ENCODE results near the gene DOCK4. TPM values are rescaled to one million over a fixed set of nuclear protein-coding genes. Genes with fewer than 3 reads are reported as not detected.

Gene DOCK4
- total RNA-seq, 4 donors from 2014 or later: 6.4 to 20.5 (median 9.7) TPM

DNA sequence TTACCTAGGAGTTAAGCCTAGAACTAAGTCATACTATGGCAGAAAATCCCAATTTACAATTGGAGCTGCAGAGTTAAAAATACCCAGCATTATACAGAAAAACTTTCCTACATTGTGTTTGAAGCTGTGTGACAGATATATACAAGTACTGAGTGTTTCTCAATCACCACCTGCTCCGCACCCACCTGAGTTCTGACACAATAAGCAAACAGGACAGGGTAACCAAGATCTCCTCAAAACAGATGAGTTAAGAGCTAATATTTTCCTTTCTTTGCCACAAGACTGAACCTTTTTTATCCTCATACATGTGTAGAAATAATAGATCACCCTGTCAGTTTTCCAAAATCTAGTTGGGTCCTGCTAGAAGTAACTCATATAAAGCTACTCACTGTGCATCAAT, 186.3 kb downstream of the DOCK4 start:
- no peak overlapping the region for H3K4me3 ChIP-seq
- no peak for DNase-seq (ENCODE audit: low spot score in 2 of 2)
- no peaks in the 10 kb centered on the region for H3K27me3 ChIP-seq
- peaks cover 7% of the 10 kb centered on the region for H3K4me1 ChIP-seq
- WGBS: 93% methylated on average over 1 of the region's 1 CpG
- TF ChIP-seq POLR2A (IDR thresholded peaks at IDR 0.05) (no peak), POLR2AphosphoS5 (IDR thresholded peaks at IDR 0.05) (no peak), EP300 (IDR thresholded peaks at IDR 0.05) (no peak)
- TF ChIP-seq, protein P1, sequence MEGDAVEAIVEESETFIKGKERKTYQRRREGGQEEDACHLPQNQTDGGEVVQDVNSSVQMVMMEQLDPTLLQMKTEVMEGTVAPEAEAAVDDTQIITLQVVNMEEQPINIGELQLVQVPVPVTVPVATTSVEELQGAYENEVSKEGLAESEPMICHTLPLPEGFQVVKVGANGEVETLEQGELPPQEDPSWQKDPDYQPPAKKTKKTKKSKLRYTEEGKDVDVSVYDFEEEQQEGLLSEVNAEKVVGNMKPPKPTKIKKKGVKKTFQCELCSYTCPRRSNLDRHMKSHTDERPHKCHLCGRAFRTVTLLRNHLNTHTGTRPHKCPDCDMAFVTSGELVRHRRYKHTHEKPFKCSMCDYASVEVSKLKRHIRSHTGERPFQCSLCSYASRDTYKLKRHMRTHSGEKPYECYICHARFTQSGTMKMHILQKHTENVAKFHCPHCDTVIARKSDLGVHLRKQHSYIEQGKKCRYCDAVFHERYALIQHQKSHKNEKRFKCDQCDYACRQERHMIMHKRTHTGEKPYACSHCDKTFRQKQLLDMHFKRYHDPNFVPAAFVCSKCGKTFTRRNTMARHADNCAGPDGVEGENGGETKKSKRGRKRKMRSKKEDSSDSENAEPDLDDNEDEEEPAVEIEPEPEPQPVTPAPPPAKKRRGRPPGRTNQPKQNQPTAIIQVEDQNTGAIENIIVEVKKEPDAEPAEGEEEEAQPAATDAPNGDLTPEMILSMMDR (IDR thresholded peaks at IDR 0.05): no peak
- H3K36me3 ChIP-seq: no peaks in the 10 kb centered on the region
- no peak overlapping the region for H3K27ac ChIP-seq
- H3K9me3 ChIP-seq: no peaks in the 10 kb centered on the region

DNA sequence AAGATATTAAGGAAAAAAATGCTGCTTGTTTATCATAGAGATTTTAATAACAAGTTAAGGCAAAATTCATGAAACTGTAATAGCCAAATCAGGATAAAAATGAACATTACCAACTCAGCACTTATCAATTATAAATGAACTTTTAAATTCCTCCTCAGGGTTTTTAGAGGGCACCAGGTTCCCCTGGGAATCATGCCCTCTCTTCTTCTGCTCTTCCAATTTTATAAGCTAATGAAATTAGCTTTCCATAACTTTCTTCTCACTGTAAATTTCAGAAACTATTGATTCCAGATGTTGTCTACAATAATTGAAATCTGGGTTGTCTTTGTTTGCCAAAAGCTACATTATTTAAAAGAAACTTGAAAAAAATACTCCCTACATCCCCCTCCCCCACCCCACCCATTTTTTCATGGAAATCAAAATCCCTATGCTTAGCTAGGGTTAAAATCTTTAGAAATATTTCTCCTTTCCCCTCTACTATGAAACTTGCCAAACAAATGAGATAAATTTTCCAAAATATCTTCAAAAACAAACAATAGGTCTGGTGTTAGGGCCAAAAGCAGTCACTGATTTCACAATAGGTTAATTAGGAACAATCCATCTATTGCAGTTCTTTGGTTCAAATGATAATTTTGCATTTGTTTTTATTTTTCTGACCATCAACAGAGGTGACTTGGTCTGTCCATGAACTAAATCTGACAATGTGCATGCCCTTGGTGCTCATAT, 187.7 kb downstream of the DOCK4 start:
- TF ChIP-seq EP300 (IDR thresholded peaks at IDR 0.05) (no peak), POLR2AphosphoS5 (IDR thresholded peaks at IDR 0.05) (no peak)
- H3K27ac ChIP-seq: peak overlapping the region; percentile 34
- no peak overlapping the region for H3K4me3 ChIP-seq

DNA sequence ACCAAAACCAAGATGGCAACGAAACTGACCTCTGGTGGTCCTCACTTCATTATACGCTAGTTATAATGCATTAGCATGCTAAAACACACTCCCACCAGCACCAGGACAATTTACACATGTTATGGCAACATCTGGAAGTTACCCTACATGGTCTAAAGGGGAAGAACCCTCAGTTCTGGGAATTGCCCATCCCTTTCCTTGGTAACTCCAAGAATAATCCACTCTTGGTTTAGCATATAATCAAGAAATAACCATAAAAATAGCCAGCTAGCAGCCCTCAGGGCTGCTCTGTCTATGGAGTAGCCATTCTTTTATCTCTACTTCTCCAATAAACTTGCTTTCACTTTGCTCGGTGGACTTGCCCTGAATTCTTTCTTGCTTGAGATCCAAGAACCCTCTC, 191.1 kb downstream of the DOCK4 start:
- H3K4me3 ChIP-seq: no peak overlapping the region
- WGBS: 93% methylated on average over 3 of the region's 3 CpGs
- TF ChIP-seq POLR2A (IDR thresholded peaks at IDR 0.05): no peak
- TF ChIP-seq, protein P1 (IDR thresholded peaks at IDR 0.05): no peak
- TF ChIP-seq EP300 (IDR thresholded peaks at IDR 0.05): no peak
- TF ChIP-seq POLR2AphosphoS5 (IDR thresholded peaks at IDR 0.05): no peak
- no peak for DNase-seq (ENCODE audit: low spot score in 2 of 2)
- H3K27ac ChIP-seq: no peak overlapping the region
- H3K9me3 ChIP-seq: no peaks in the 10 kb centered on the region
- no peaks in the 10 kb centered on the region for H3K36me3 ChIP-seq
- H3K4me1 ChIP-seq: peaks cover 4% of the 10 kb centered on the region
- H3K27me3 ChIP-seq: no peaks in the 10 kb centered on the region

More for the DNA sequence above, 187.7 kb downstream of the DOCK4 start:
- H3K9me3 ChIP-seq: no peaks in the 10 kb centered on the region
- peaks cover 7% of the 10 kb centered on the region for H3K4me1 ChIP-seq
- H3K36me3 ChIP-seq: no peaks in the 10 kb centered on the region
- no peaks in the 10 kb centered on the region for H3K27me3 ChIP-seq
- no peak for DNase-seq (ENCODE audit: low spot score in 2 of 2)

DNA sequence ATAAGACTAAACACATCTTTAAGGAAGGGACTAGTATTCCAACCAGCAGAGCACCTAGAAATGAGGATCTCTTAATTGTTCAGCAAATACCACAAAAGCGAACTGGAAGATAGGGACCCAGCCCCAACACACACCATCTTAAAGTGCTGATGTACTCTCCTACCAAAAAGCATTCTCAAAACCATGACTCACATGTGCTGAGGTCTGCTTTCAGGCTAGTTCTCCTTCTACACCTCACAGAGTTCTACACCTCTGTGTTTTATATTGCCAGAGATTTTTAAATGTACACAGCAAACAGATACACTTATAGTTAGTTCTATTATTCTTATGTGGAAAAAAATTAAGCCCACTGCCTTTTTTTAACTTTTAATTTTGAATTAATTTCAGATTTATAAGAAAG, 191.9 kb downstream of the DOCK4 start:
- H3K9me3 ChIP-seq: no peaks in the 10 kb centered on the region
- H3K27ac ChIP-seq: no peak overlapping the region
- no peak for DNase-seq (ENCODE audit: low spot score in 2 of 2)
- no peaks in the 10 kb centered on the region for H3K36me3 ChIP-seq
- H3K4me1 ChIP-seq: peaks cover 4% of the 10 kb centered on the region
- TF ChIP-seq, protein P1 (IDR thresholded peaks at IDR 0.05): no peak
- TF ChIP-seq POLR2A (IDR thresholded peaks at IDR 0.05) (no peak), EP300 (IDR thresholded peaks at IDR 0.05) (no peak), POLR2AphosphoS5 (IDR thresholded peaks at IDR 0.05) (no peak)
- no peak overlapping the region for H3K4me3 ChIP-seq
- H3K27me3 ChIP-seq: no peaks in the 10 kb centered on the region
- WGBS: 95% methylated on average over 1 of the region's 1 CpG

DNA sequence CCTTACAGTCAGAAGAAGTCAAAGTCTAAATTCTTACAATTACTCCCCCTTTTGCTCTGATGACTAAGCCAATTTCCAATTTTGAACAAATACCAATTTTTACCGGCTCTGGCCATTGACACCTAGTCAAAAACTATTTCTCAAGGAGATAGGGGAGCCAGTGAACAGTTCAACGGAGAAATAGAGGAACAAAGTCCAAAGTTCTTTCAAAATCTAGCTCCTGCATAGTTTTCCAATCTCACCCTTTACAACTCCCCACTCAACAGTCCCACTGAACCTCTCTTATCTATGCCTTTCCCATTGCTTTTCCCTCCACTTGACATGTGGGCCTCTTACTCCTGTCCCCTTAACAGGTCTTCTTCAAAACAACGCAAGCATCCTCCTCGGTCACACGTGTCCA, 192.9 kb downstream of the DOCK4 start:
- TF ChIP-seq, protein P1 (IDR thresholded peaks at IDR 0.05): no peak
- TF ChIP-seq POLR2A (IDR thresholded peaks at IDR 0.05): no peak
- Histone ChIP-seq H3K27ac (no peak overlapping the region), H3K4me3 (no peak overlapping the region), H3K36me3 (no peaks in the 10 kb centered on the region), H3K27me3 (no peaks in the 10 kb centered on the region), H3K4me1 (peaks cover 1% of the 10 kb centered on the region), H3K9me3 (no peaks in the 10 kb centered on the region)
- 94% methylated on average over 5 of the region's 5 CpGs for WGBS
- no peak for DNase-seq (ENCODE audit: low spot score in 2 of 2)

DNA sequence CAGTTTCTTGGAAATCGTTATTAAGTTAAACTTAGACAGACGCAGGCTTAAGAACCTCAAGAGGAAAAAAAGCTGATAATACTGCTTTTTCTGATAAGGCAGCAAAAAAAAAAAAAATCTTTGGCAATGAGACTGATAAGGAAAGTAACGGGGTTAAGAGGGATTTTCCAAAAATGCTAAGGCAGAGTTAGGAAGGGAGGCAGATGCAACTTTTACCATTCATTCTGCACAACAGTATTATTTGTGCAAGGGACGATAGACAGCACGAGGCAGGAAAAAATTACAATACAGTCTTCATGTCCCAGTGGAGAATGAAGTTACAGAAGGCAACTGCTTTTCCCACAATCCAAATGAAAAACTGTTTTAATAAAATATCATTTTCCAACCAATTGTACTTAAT, 194.0 kb downstream of the DOCK4 start:
- TF ChIP-seq, protein P1 (IDR thresholded peaks at IDR 0.05): no peak
- no peak for TF ChIP-seq EP300 (IDR thresholded peaks at IDR 0.05)
- no peak for TF ChIP-seq POLR2A (IDR thresholded peaks at IDR 0.05)
- TF ChIP-seq POLR2AphosphoS5 (IDR thresholded peaks at IDR 0.05): no peak
- WGBS: 57% methylated on average over 5 of the region's 5 CpGs
- no peak overlapping the region for H3K4me3 ChIP-seq
- DNase-seq (ENCODE audit: low spot score in 2 of 2): no peak
- H3K9me3 ChIP-seq: no peaks in the 10 kb centered on the region
- H3K36me3 ChIP-seq: no peaks in the 10 kb centered on the region
- no peaks in the 10 kb centered on the region for H3K4me1 ChIP-seq
- no peaks in the 10 kb centered on the region for H3K27me3 ChIP-seq
- H3K27ac ChIP-seq: no peak overlapping the region
